Stimulated activated CD4-positive, alpha-beta T cell treated with anti-CD3 and anti-CD28 coated beads, TNF-alpha, amount 100 ng/mL, for 24 hours (primary cell): Measurements from ENCODE around the gene TBC1D2B.

Experiments used
- DNase-seq, 3 experiments: peaks; one replicate each; pipeline ENCODE4 v3.0.0-alpha.2; 2020; ENCODE audit warnings: low read depth in 3 of 3

TBC1D2B gene

GRCh38 chr15:78072080-78072892 is 5.2 kb downstream of the TBC1D2B start:
- DNase-seq, result no peak

GRCh38 chr15:78071383-78071782 is 6.1 kb downstream of the TBC1D2B start:
- no peak for DNase-seq

- DNase-seq, result peak in 1 of 3 experiments; percentile 50
Observed at GRCh38 chr15:78070049-78070700, 7.3 kb downstream of the TBC1D2B start.

- no peak for DNase-seq
Observed at GRCh38 chr15:78069462-78070029, 8.0 kb downstream of the TBC1D2B start.

GRCh38 chr15:78069052-78069414 is 8.5 kb downstream of the TBC1D2B start:
- no peak for DNase-seq

- no peak for DNase-seq
Observed at GRCh38 chr15:78067328-78068228, 9.9 kb downstream of the TBC1D2B start.

- no peak for DNase-seq
Observed at GRCh38 chr15:78065973-78066946, 11.3 kb downstream of the TBC1D2B start.

GRCh38 chr15:78065284-78065872 is 12.1 kb downstream of the TBC1D2B start:
- no peak for DNase-seq

GRCh38 chr15:78064544-78064943 is 13.0 kb downstream of the TBC1D2B start:
- no peak for DNase-seq

- DNase-seq, result no peak
Observed at GRCh38 chr15:78063970-78064385, 13.5 kb downstream of the TBC1D2B start.

- no peak for DNase-seq
Observed at GRCh38 chr15:78063217-78063616, 14.3 kb downstream of the TBC1D2B start.

- peak in 1 of 3 experiments; percentile 30 for DNase-seq
Observed at GRCh38 chr15:78061963-78062427, 15.5 kb downstream of the TBC1D2B start.

GRCh38 chr15:78060232-78060631 is 17.3 kb downstream of the TBC1D2B start:
- no peak for DNase-seq

GRCh38 chr15:78059110-78059839 is 18.2 kb downstream of the TBC1D2B start:
- DNase-seq, result no peak

GRCh38 chr15:78058401-78058935 is 19.0 kb downstream of the TBC1D2B start:
- DNase-seq, result no peak

- DNase-seq, result no peak
Observed at GRCh38 chr15:78057803-78058202, 19.7 kb downstream of the TBC1D2B start.

- no peak for DNase-seq
Observed at GRCh38 chr15:78056714-78057269, 20.7 kb downstream of the TBC1D2B start.

GRCh38 chr15:78055919-78056713 is 21.4 kb downstream of the TBC1D2B start:
- no peak for DNase-seq
